ENCODE measurements around the gene ID2. TPM values are rescaled to one million over a fixed set of nuclear protein-coding genes. Genes with fewer than 3 reads are reported as not detected.

ID2 gene
- total and polyA plus RNA-seq, 10 of the 15 experiments (the other 5 are each of a cell fraction or from before 2014, with no cell fraction given): 39.0 to 613 (median 73.6) TPM

DNA sequence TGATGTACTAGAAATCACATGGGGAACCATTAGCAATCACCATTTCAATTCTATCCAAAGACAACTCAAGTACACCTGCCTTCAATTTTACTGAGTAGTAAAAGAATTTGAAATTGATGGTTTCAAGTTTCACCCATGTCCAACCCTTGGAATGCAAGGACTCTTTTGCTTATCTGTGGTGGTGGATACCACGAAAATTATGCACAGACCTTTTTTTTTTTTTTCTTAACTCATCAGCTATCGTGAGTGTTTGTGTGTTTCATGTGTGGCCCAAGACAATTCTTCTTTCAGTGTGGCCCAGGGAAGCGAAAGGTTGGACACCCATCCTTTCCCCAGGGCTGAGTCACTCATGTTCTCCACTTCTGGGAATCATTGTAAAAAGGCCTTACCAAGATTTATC is 23.1 kb downstream of the ID2 start:
- Histone ChIP-seq H3K9ac (ENCODE audit: control insufficient read depth, insufficient read depth, low read length) (no peak overlapping the region), H2AFZ (ENCODE audit: control insufficient read depth, low read depth, low read length) (no peak overlapping the region), H3K27ac (ENCODE audit: control insufficient read depth, insufficient read depth) (no peak overlapping the region), H3K79me2 (ENCODE audit: control insufficient read depth, insufficient read depth, low read length) (no peaks in the 10 kb centered on the region), H3K27me3 (replicated peaks in 1 of 2; ENCODE audit: control insufficient read depth in 2 of 2, insufficient read depth in 2 of 2, low read length in 1 of 2) (no peaks in the 10 kb centered on the region), H3K4me3 (no peak overlapping the region), H3K4me2 (ENCODE audit: control insufficient read depth, insufficient read depth) (no peak overlapping the region), H4K20me1 (ENCODE audit: control insufficient read depth, insufficient read depth) (no peaks in the 10 kb centered on the region), H3K36me3 (ENCODE audit: control insufficient read depth in 2 of 2, insufficient read depth in 2 of 2, low read length in 1 of 2) (no peaks in the 10 kb centered on the region), H3K9me3 (replicated peaks; ENCODE audit: control insufficient read depth, insufficient read depth, low read length) (no peaks in the 10 kb centered on the region; the same call in 2 of the 3 replicates), H3K4me1 (ENCODE audit: control insufficient read depth, insufficient read depth, low read length) (no peaks in the 10 kb centered on the region)
- in situ Hi-C loops (cut with MboI): no loop called here
- WGBS (ENCODE audit: insufficient coverage, insufficient replicate concordance, low lambda C conversion rate, missing lambda C conversion rate): 30% methylated on average over 3 of the region's 3 CpGs
- intact Hi-C loops (cut with micrococcal nuclease; ENCODE audit: unreplicated experiment): no loop called here
- BruUV-seq (replicated peaks): no TSS peak
- ChIA-PET RAD21 (ENCODE audit: unreplicated experiment) (no interaction called here), POLR2A (interaction anchor here (0.6 kb wide), 2 partner anchors 408 to 1015 kb away, joined by 3 to 5 read pairs; no protein-coding TSS in a partner anchor), SMC1A (ENCODE audit: uncharacterized antibody, unreplicated experiment) (no interaction called here), CTCF (interaction anchor here (0.9 kb wide), 1 partner anchor 12 kb away, joined by 5 read pairs; no protein-coding TSS in a partner anchor)
- TF ChIP-seq RB1 (IDR thresholded peaks at IDR 0.05; ENCODE audit: borderline replicate concordance) (no peak), HDAC6 (IDR thresholded peaks at IDR 0.05; ENCODE audit: unreplicated experiment) (no peak), FOXM1 (IDR thresholded peaks at IDR 0.05; ENCODE audit: low read depth, low read length) (no peak), EED (IDR thresholded peaks at IDR 0.05; ENCODE audit: low read depth) (no peak), PAX8 (IDR thresholded peaks at IDR 0.05) (no peak), LARP7 (IDR thresholded peaks at IDR 0.05) (no peak), TBL1XR1 (IDR thresholded peaks at IDR 0.05; ENCODE audit: low read depth, low read length) (no peak), RAD21 (IDR thresholded peaks at IDR 0.05; ENCODE audit: insufficient read depth, low read depth, low read length) (no peak), ZBED1 (IDR thresholded peaks at IDR 0.05; ENCODE audit: borderline replicate concordance) (no peak), JUNB (IDR thresholded peaks at IDR 0.05) (no peak)
- TF ChIP-seq, protein P1, sequence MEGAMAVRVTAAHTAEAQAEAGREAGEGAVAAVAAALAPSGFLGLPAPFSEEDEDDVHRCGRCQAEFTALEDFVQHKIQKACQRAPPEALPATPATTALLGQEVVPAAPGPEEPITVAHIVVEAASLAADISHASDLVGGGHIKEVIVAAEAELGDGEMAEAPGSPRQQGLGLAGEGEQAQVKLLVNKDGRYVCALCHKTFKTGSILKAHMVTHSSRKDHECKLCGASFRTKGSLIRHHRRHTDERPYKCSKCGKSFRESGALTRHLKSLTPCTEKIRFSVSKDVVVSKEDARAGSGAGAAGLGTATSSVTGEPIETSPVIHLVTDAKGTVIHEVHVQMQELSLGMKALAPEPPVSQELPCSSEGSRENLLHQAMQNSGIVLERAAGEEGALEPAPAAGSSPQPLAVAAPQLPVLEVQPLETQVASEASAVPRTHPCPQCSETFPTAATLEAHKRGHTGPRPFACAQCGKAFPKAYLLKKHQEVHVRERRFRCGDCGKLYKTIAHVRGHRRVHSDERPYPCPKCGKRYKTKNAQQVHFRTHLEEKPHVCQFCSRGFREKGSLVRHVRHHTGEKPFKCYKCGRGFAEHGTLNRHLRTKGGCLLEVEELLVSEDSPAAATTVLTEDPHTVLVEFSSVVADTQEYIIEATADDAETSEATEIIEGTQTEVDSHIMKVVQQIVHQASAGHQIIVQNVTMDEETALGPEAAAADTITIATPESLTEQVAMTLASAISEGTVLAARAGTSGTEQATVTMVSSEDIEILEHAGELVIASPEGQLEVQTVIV (IDR thresholded peaks at IDR 0.05; ENCODE audit: borderline replicate concordance, partially characterized antibody): no peak
- ATAC-seq (no peak), FAIRE-seq (no peak), DNase-seq (ENCODE audit: low read depth, low spot score) (no peak)

Data from GM12878 (cell line).